Testis (tissue), 3 donors: Measurements from ENCODE around the gene PCNX3. TPM values are rescaled to one million over a fixed set of nuclear protein-coding genes. Genes with fewer than 3 reads are reported as not detected.

Experiments
- DNase-seq: peaks from one replicate; pipeline ENCODE4 v3.0.0-alpha.2; 2019
- H3K27ac ChIP-seq, 2 donors: fragments of 200-600 bp; sonication (generic); one replicate each; pipeline ENCODE4 v1.5.1; 2019
- H3K27me3 ChIP-seq: fragments of 200-600 bp; sonication (generic); one replicate; pipeline ENCODE4 v1.5.1; 2019
- H3K36me3 ChIP-seq: fragments of 200-600 bp; sonication (generic); one replicate; pipeline ENCODE4 v1.5.1; 2017; ENCODE audit warnings: low read depth; ENCODE audit errors: missing control alignments
- H3K4me1 ChIP-seq: fragments of 200-600 bp; sonication (generic); one replicate; pipeline ENCODE4 v1.5.1; 2019
- H3K4me3 ChIP-seq, 2 donors: fragments of 200-600 bp; sonication (generic); one replicate each; pipeline ENCODE4 v1.5.1; 2017 to 2019
- H3K9me3 ChIP-seq: fragments of 200-600 bp; sonication (generic); one replicate; pipeline ENCODE4 v1.5.1; 2017
- CTCF ChIP-seq, 3 experiments: fragments of 450-650 bp in 2 of 3; fragments of 200-600 bp in 1 of 3; sonication (generic) in 1 of 3; IDR thresholded peaks; one replicate each; pipeline ENCODE4 v1.5.1; 2016 to 2019; ENCODE audit warnings: antibody characterized with exemption in 3 of 3, mild to moderate bottlenecking in 2 of 3, moderate library complexity in 1 of 3
- POLR2A ChIP-seq: fragments of 450-650 bp; IDR thresholded peaks from one replicate; pipeline ENCODE4 v1.6.1; 2017; ENCODE audit warnings: antibody characterized with exemption, mild to moderate bottlenecking, moderate library complexity
- WGBS, 2 donors: methylation state at CpG; one replicate each; pipeline ENCODE4 v1.1.5; 2018; 5-methylcytosine and 5-hydroxymethylcytosine counted together
- intact Hi-C: fragments of 100-400 bp; cut with DNase I; formaldehyde crosslinking; loops from one replicate; pipeline ENCODE4 v1.15.1; 2023; ENCODE audit warnings: low total_unique reads
- polyA plus RNA-seq: library from polyadenylated mRNA; stranded (reverse); fragments of 350-450 nt; fragmentation: Illumina TruSeq; extraction: RNeasy Lipid Tissue Mini Kit (QIAGEN cat#74804); gene quantifications from one replicate; pipeline ENCODE4 v1.2.3, GENCODE V29; 2014; ENCODE audit warnings: low read depth, low replicate concordance; ENCODE audit not compliant: insufficient read depth
- total RNA-seq, 2 donors: library from RNA; depleted of rRNA; stranded (reverse); fragments of >200 nt; gene quantifications; one replicate each; pipeline ENCODE4 v1.2.3, GENCODE V29; 2016

Gene PCNX3
- total and polyA plus RNA-seq, 3 donors from 2014 or later, result 61.4 to 87.6 (median 78.4) TPM

GRCh38 chr11:65598258-65598699, 17.3 kb upstream of the PCNX3 start:
- Histone ChIP-seq H3K27me3 (no peaks in the 10 kb centered on the region), H3K4me3 (no peak overlapping the region), H3K27ac (no peak overlapping the region), H3K4me1 (peaks cover 4% of the 10 kb centered on the region), H3K36me3 (no peaks in the 10 kb centered on the region), H3K9me3 (no peaks in the 10 kb centered on the region)
- no peak for DNase-seq
- intact Hi-C loops, result no loop called here
- no peak for TF ChIP-seq CTCF (IDR thresholded peaks at IDR 0.05)
- TF ChIP-seq POLR2A, result no peak
- WGBS, 2 donors, result 84 to 90% methylated on average over 2 to 16 of the region's 16 CpGs

- intact Hi-C loops, result no loop called here
- Histone ChIP-seq H3K9me3 (no peaks in the 10 kb centered on the region), H3K27me3 (no peaks in the 10 kb centered on the region), H3K27ac (no peak overlapping the region), H3K36me3 (no peaks in the 10 kb centered on the region), H3K4me3 (no peak overlapping the region), H3K4me1 (no peaks in the 10 kb centered on the region)
- no peak for DNase-seq
- no peak for TF ChIP-seq CTCF (IDR thresholded peaks at IDR 0.05)
- TF ChIP-seq POLR2A, result no peak
- 85 to 87% methylated on average over 16 to 49 of the region's 49 CpGs for WGBS, 2 donors
Observed at GRCh38 chr11:65599216-65599954, 16.2 kb upstream of the PCNX3 start.

GRCh38 chr11:65599955-65600246, 15.7 kb upstream of the PCNX3 start:
- intact Hi-C loops, result no loop called here
- 96 to 97% methylated on average over 5 to 6 of the region's 6 CpGs for WGBS, 2 donors
- no peak overlapping the region for H3K27ac ChIP-seq
- no peak overlapping the region for H3K4me3 ChIP-seq
- DNase-seq, result no peak
- no peaks in the 10 kb centered on the region for H3K27me3 ChIP-seq
- TF ChIP-seq POLR2A, result no peak
- no peak for TF ChIP-seq CTCF (IDR thresholded peaks at IDR 0.05)
- no peaks in the 10 kb centered on the region for H3K36me3 ChIP-seq
- no peaks in the 10 kb centered on the region for H3K9me3 ChIP-seq
- H3K4me1 ChIP-seq, result no peaks in the 10 kb centered on the region

- WGBS, 2 donors, result 76% methylated on average over 1 of the region's 1 CpG; no CpG with 5 or more reads in 1 of the 2 donors
- intact Hi-C loops, result no loop called here
- no peak overlapping the region for H3K27ac ChIP-seq
Observed at GRCh38 chr11:65604258-65604657, 11.3 kb upstream of the PCNX3 start.

More at GRCh38 chr11:65604258-65604657, 11.3 kb upstream of the PCNX3 start:
- Histone ChIP-seq H3K36me3 (no peaks in the 10 kb centered on the region), H3K4me3 (no peak overlapping the region), H3K9me3 (no peaks in the 10 kb centered on the region), H3K4me1 (peaks cover 13% of the 10 kb centered on the region), H3K27me3 (no peaks in the 10 kb centered on the region)
- DNase-seq, result no peak
- TF ChIP-seq POLR2A, result no peak
- no peak for TF ChIP-seq CTCF (IDR thresholded peaks at IDR 0.05)
